GM19035 (cell line): ENCODE measurements around the gene GPRIN1.
A peak's percentile ranks its signal among the peaks of the same experiment; 100 is the strongest.

Experiments
- ATAC-seq: cut with Tn5 transposase; IDR thresholded peaks from one replicate; pipeline ENCODE4 v1.9.1; 2021; ENCODE audit not compliant: unreplicated experiment

GPRIN1 gene

DNA sequence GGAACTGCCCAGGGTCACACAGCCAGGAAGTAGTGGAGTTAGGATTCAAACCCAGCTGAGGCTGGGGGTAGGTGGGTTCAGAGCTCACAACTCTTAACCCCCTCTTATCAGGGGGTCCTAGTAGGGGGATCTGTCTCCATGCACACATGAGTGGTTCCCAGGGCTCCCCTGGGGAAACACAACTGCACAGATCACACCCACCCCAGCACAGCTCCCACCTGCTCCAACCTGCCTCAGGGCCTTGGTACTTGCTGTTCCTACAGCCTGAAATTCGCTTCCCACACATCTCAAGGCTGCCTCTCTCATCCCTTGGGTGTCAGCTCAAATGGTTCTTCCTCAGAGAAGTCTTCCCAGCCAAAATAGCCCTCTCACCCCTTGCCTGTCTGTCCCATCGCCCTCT is 15.6 kb upstream of the GPRIN1 start:
- ATAC-seq: no peak

- ATAC-seq: no peak
Measured at GRCh38 chr5:176624938-176625337, 15.0 kb upstream of the GPRIN1 start.

DNA sequence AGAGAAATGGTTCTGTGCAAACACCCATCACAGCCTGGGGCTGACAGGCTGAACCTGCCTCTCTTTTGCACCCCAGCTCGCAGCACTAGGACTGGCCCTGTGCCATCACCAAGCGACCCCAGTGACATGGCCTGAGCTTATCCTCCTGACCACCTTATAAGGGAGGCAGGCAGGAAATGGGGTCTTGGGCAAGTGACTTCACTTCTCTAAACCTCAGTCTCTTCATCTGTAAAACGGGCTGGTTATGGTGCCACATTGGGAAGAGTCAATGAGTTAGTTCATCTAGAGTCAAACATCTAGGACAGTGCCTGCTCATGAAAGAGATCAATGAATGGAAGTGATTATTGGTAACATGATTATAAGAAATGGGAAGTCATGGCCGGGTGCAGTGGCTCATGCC is 14.2 kb upstream of the GPRIN1 start:
- no peak for ATAC-seq

GRCh38 chr5:176621661-176622079 is 11.7 kb upstream of the GPRIN1 start:
- ATAC-seq: no peak

- no peak for ATAC-seq
Measured at GRCh38 chr5:176620333-176620981, 10.5 kb upstream of the GPRIN1 start.

DNA sequence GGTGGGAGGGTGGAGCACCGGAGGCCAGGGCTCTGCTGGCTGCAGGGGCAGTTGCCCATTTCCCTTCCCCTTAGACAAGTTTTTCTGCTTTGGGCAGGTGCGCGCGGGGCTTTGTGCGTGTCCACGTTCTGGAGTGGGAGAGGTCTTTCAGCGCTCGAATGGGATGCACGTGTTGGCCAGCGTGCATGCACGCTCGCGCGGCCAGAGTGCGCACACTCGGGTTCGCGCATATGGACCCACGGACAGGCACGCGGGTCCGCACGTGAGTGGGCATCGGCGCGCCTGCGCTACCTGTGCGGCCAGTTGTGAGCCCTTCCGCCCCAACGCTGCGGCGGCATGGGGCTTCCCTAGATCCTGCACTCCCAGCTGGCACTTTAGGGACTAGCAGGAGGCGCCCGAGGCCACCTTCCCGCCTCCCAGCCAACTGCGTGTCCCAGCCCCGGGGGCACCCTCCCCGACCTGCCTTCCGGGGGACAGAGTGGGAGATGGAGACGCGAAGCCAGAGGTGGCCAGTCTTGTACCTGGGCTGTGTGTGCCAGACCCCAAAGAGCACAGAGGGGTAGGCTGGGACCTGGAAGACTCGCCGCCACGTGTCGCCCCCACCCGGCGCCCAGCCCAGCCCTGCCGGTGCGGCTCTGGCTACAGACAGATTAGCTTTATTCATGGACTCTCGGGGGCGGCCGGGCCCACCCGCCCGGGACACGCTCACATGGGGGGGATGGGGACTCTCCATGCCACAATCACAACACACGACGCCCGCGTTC is 9.8 kb upstream of the GPRIN1 start:
- no peak for ATAC-seq

GRCh38 chr5:176619203-176619568 is 9.2 kb upstream of the GPRIN1 start:
- ATAC-seq: peak; percentile 83

GRCh38 chr5:176618783-176619182 is 8.8 kb upstream of the GPRIN1 start:
- ATAC-seq: no peak

GRCh38 chr5:176616511-176616910 is 6.6 kb upstream of the GPRIN1 start:
- ATAC-seq: no peak

GRCh38 chr5:176614805-176615478 is 5.0 kb upstream of the GPRIN1 start:
- no peak for ATAC-seq

DNA sequence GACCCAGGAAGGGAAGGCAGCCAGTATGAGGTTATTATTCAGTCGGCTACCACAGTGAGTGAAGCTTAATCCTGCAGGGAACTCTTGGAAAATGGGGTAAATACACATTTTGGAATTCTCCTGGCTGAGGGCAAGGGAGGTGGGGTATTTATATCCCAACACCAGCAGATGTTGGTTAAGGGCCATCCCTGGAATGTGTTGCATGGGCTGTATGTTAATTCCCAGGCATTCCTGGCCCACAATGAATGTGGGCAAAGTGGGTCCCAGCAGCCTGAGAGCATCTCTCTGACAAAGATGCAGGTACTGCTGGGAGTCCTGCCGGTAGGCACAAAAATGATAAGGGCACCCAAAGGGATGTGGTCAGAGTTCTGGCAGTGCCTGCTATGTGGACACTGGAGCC is 2.9 kb upstream of the GPRIN1 start:
- no peak for ATAC-seq

- no peak for ATAC-seq
Measured at GRCh38 chr5:176612008-176612407, 2.1 kb upstream of the GPRIN1 start.

GRCh38 chr5:176611435-176611834 is 1.5 kb upstream of the GPRIN1 start:
- no peak for ATAC-seq

- no peak for ATAC-seq
Measured at GRCh38 chr5:176610435-176610773, 448 bp upstream of the GPRIN1 start.

- peak; percentile 23 for ATAC-seq
Measured at GRCh38 chr5:176608937-176609723, 826 bp downstream of the GPRIN1 start.

GRCh38 chr5:176608142-176608705 is 1.7 kb downstream of the GPRIN1 start:
- ATAC-seq: no peak

DNA sequence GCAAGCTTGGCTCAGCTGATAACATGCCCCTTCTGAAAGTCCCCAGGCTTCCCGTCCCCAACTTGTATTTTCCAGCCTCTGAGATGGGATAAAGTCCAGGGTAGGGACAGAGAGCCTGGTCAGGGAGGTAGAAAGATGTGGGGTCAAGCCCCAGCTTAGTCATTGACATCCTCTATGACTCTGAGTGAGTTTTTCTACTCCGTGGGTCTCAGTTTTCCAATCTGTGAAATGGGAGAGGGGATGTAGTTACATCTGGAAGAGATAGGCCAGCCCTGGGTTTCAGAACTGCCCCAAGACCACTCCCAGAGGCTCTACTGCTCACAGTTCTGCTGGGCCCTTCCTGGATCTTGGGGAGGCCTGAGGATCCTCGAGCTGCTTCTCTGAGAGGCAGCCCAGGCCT is 3.1 kb downstream of the GPRIN1 start:
- no peak for ATAC-seq

DNA sequence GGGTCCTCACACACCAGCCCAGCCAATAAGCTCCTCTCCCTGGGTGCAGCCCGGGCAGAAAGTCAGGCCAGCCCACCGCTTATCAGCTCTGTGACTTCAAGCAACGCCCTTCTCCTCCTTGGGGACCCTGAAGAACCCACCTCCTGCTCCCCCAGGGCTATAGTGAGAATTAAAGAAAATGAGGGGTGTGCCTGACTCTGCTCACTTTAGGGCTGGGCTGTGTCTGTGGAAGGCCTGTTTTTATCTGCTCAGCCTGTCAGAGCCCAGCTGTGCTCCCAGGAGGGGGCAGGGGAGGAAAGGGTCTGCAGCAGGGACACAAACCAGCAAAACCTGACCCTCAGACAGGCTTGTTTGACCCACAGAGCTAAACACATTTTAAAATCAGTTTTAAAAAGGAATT is 3.9 kb downstream of the GPRIN1 start:
- ATAC-seq: no peak

GRCh38 chr5:176603091-176603490 is 6.9 kb downstream of the GPRIN1 start:
- ATAC-seq: no peak

DNA sequence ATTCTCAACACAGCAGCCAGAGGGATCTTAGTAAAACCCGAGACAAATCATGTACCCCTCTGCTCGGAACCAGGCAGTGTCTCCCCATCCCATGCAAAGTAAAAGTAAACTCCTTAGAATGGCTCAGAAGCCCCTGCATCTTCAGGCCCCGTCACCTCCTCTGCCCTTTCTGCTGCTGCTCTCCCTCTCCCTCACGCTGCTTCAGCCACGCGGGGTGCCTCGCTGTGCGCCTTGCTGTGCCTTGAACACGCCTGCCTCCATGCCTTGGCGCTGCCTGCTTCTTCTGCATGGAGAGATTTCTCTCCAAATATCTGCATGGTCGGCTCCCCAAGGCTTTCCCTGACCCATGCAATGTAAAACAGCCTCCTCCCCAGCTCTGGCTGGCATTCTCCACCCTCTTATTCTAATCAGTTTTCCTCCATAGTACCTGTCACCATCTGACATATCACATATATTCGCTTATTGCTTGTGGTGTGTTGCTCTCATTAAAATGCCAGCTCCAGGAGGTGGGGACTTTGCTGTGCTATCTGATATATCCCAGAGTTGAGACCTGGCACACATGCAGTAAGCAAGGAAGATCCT is 8.0 kb downstream of the GPRIN1 start:
- ATAC-seq: no peak
